Sigmoid colon (tissue), 7 donors: ENCODE measurements around the gene PTGIR. TPM values are rescaled to one million over a fixed set of nuclear protein-coding genes. Genes with fewer than 3 reads are reported as not detected.

ENCODE experiments used
- DNase-seq: peaks from one replicate; pipeline ENCODE4 v3.0.0-alpha.2; 2019
- H3K27ac ChIP-seq, 4 donors: fragments of 200-600 bp; sonication (generic); one replicate each; pipeline ENCODE4 v1.5.1; 2016 to 2019; ENCODE audit warnings: mild to moderate bottlenecking in 1 of 4
- H3K27me3 ChIP-seq, 3 donors: fragments of 200-600 bp; sonication (generic); one replicate each; pipeline ENCODE4 v1.5.1; 2019; ENCODE audit warnings: mild to moderate bottlenecking in 1 of 3
- H3K36me3 ChIP-seq, 4 donors: fragments of 200-600 bp; sonication (generic); one replicate each; pipeline ENCODE4 v1.5.1; 2016 to 2019
- H3K4me1 ChIP-seq, 4 donors: fragments of 200-600 bp; sonication (generic); one replicate each; pipeline ENCODE4 v1.5.1; 2017 to 2019
- H3K4me3 ChIP-seq, 4 donors: fragments of 200-600 bp; sonication (generic); one replicate each; pipeline ENCODE4 v1.5.1; 2017 to 2019; ENCODE audit warnings: mild to moderate bottlenecking in 2 of 4, moderate library complexity in 1 of 4
- H3K9me3 ChIP-seq, 4 donors: fragments of 200-600 bp in 3 of 4; sonication (generic) in 3 of 4; one replicate each; pipeline versions ENCODE4 v1.5.1 to v1.6.1; 2013 to 2019
- EP300 ChIP-seq, 4 donors: sonication (generic); formaldehyde crosslinking; IDR thresholded peaks; one replicate each; pipeline ENCODE4 v1.6.1; 2017; ENCODE audit warnings: antibody characterized with exemption in 4 of 4
- POLR2A ChIP-seq, 2 donors: fragments of 450-650 bp; IDR thresholded peaks; one replicate each; pipeline ENCODE4 v1.6.1; 2016; ENCODE audit warnings: antibody characterized with exemption in 2 of 2, mild to moderate bottlenecking in 2 of 2, moderate library complexity in 2 of 2
- POLR2AphosphoS5 ChIP-seq, 4 donors: sonication (generic); formaldehyde crosslinking; IDR thresholded peaks; one replicate each; pipeline ENCODE4 v1.6.1; 2017; ENCODE audit warnings: antibody characterized with exemption in 4 of 4
- WGBS, 2 donors: extraction: QIAGEN DNeasy Blood & Tissue Kit; methylation state at CpG; one replicate each; pipeline ENCODE4 v1.1.7; 2013; 5-methylcytosine and 5-hydroxymethylcytosine counted together
- intact Hi-C: fragments of 100-400 bp; cut with DNase I; formaldehyde crosslinking; loops from one replicate; pipeline ENCODE4 v1.15.1; 2023
- polyA plus RNA-seq, 3 donors: library from polyadenylated mRNA; stranded (reverse); fragments of 200-250 nt; gene quantifications; one replicate each; pipeline ENCODE4 v1.2.3, GENCODE V29; 2013
- total RNA-seq, 4 donors: library from RNA; depleted of rRNA; stranded (reverse); fragments of >200 nt; gene quantifications; one replicate each; pipeline ENCODE4 v1.1.0, GENCODE V29; 2016
- TF ChIP-seq, protein P1 (sequence below), 4 experiments: fragments of 450-650 bp in 3 of 4; fragments of 200-600 bp in 1 of 4; IDR thresholded peaks; one replicate each; pipeline ENCODE4 v1.5.1; 2016 to 2019; ENCODE audit warnings: antibody characterized with exemption in 4 of 4, mild to moderate bottlenecking in 3 of 4, moderate library complexity in 2 of 4
- donor health status: healthy with polysubstance abuse.
- donor health status: Bipolar disorder and iron deficiency.
- donor health status: healthy.

PTGIR gene
- total and polyA plus RNA-seq, 7 donors: 0.60 to 5.8 (median 3.5) TPM; not detected in 1

DNA sequence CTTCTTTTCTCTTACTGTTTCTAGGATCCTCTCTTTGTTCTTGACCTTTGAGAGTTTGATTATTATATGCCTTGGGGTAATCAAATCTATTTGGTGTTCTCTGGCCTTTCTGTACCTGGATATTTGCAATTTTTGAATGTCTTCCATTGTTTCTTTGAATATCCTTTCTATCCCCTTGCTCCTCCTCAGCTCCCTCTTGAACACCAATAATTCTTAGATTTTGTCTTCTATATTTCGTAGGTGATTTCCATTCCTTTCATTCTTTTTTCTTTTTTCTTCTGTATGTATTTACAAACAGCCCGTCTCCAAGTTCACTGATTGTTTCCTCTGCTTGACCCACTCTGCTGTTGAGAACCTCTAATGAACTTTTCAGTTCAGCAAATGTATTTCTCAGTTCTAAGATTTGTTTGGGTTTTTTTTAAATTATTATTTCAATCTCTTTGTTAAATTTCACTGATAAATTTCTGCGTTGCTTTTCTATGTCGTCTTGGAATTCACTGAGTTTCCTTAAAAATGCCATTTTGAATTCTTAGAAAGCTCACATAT, 26.4 kb downstream of the PTGIR start:
- Histone ChIP-seq H3K4me3 (no peak overlapping the region), H3K4me1 (peaks cover 0 to 26% (median 19%) of the 10 kb centered on the region in 4 donors), H3K9me3 (peaks cover 0 to 2% (median 0%) of the 10 kb centered on the region in 4 donors), H3K36me3 (no peaks in the 10 kb centered on the region), H3K27me3 (no peaks in the 10 kb centered on the region), H3K27ac (no peak overlapping the region)
- WGBS, 2 donors: 96 to 99% methylated on average over 4 of the region's 4 CpGs
- intact Hi-C loops: no loop called here
- DNase-seq: no peak
- TF ChIP-seq EP300 (IDR thresholded peaks at IDR 0.05) (no peak), POLR2AphosphoS5 (IDR thresholded peaks at IDR 0.05) (no peak), POLR2A (IDR thresholded peaks at IDR 0.05) (no peak)
- TF ChIP-seq, protein P1, sequence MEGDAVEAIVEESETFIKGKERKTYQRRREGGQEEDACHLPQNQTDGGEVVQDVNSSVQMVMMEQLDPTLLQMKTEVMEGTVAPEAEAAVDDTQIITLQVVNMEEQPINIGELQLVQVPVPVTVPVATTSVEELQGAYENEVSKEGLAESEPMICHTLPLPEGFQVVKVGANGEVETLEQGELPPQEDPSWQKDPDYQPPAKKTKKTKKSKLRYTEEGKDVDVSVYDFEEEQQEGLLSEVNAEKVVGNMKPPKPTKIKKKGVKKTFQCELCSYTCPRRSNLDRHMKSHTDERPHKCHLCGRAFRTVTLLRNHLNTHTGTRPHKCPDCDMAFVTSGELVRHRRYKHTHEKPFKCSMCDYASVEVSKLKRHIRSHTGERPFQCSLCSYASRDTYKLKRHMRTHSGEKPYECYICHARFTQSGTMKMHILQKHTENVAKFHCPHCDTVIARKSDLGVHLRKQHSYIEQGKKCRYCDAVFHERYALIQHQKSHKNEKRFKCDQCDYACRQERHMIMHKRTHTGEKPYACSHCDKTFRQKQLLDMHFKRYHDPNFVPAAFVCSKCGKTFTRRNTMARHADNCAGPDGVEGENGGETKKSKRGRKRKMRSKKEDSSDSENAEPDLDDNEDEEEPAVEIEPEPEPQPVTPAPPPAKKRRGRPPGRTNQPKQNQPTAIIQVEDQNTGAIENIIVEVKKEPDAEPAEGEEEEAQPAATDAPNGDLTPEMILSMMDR (IDR thresholded peaks at IDR 0.05): no peak

DNA sequence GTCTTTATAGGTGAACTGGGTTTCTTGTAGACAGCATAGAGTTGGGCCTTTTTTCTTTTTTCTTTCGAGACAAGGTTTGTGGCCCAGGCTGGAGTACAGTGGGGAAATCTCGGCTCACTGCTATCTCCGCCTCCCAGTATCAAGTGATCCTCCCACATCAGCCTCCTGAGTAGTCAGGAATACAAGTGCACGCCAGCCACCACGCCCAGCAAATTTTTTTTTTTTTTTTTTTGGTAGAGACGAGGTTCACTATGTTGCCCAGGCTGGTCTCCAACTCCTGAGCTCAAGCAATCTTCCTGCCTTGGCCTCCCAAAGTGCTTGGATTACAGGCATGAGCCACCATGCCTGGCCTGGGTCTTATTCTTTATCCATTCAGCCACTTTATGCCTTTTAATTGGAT, 28.9 kb downstream of the PTGIR start:
- peaks cover 0 to 2% (median 0%) of the 10 kb centered on the region in 4 donors for H3K9me3 ChIP-seq
- no peak for DNase-seq
- H3K36me3 ChIP-seq: no peaks in the 10 kb centered on the region
- no peak overlapping the region for H3K27ac ChIP-seq
- no peak for TF ChIP-seq EP300 (IDR thresholded peaks at IDR 0.05)
- TF ChIP-seq, protein P1 (IDR thresholded peaks at IDR 0.05): no peak
- no peak for TF ChIP-seq POLR2A (IDR thresholded peaks at IDR 0.05)
- no peak for TF ChIP-seq POLR2AphosphoS5 (IDR thresholded peaks at IDR 0.05)
- no peaks in the 10 kb centered on the region for H3K27me3 ChIP-seq
- peaks cover 0 to 8% (median 3%) of the 10 kb centered on the region in 4 donors for H3K4me1 ChIP-seq
- intact Hi-C loops: no loop called here
- no peak overlapping the region for H3K4me3 ChIP-seq
- WGBS, 2 donors: 46 to 86% methylated on average over 6 of the region's 6 CpGs

DNA sequence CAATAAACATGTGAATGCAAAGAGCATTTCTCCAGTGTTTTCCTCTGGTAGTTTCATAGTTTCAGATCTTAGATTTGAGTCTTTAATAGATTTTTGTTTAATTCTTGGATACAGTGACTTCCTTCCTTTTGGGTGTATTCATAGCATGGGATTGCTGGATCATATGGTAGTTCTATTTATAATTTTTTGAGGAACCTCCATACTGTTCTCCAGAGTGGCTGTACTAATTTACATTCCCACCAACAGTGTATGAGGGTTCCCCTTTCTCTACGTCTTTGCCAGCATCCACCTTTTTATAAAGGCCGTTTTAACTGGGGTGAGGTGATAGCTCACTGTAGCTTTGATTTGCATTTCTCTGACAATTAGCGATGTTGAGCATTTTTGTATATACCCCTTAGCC, 33.0 kb downstream of the PTGIR start:
- Histone ChIP-seq H3K4me3 (no peak overlapping the region), H3K27ac (no peak overlapping the region), H3K4me1 (no peaks in the 10 kb centered on the region), H3K36me3 (no peaks in the 10 kb centered on the region), H3K9me3 (no peaks in the 10 kb centered on the region), H3K27me3 (no peaks in the 10 kb centered on the region)
- 78 to 85% methylated on average over 3 of the region's 3 CpGs for WGBS, 2 donors
- TF ChIP-seq POLR2A (IDR thresholded peaks at IDR 0.05) (no peak), POLR2AphosphoS5 (IDR thresholded peaks at IDR 0.05) (no peak), EP300 (IDR thresholded peaks at IDR 0.05) (no peak)
- TF ChIP-seq, protein P1 (IDR thresholded peaks at IDR 0.05): no peak
- intact Hi-C loops: no loop called here
- DNase-seq: no peak

DNA sequence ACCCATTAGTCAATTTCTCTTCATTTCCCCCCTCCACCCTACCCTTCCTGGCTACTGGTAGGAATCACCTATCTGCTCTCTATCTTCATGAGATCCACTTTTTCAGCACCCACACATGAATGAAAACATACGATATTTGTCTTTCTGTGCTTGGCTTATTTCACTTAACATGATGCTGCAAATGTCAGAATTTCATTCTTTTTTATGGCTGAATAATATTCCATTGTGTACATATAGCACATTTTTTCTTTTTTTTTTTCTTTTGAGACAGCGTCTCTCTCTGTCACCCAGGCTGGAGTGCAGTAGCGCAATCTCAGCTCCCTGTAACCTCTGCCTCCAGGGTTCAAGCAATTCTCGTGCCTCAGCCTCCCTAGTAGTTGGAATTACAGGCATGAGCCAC, 33.6 kb downstream of the PTGIR start:
- H3K4me3 ChIP-seq: no peak overlapping the region
- no peaks in the 10 kb centered on the region for H3K36me3 ChIP-seq
- intact Hi-C loops: no loop called here
- WGBS, 2 donors: 92 to 95% methylated on average over 4 of the region's 4 CpGs
- DNase-seq: no peak
- TF ChIP-seq EP300 (IDR thresholded peaks at IDR 0.05) (no peak), POLR2A (IDR thresholded peaks at IDR 0.05) (no peak), POLR2AphosphoS5 (IDR thresholded peaks at IDR 0.05) (no peak)
- TF ChIP-seq, protein P1 (IDR thresholded peaks at IDR 0.05): no peak
- H3K27me3 ChIP-seq: no peaks in the 10 kb centered on the region
- no peaks in the 10 kb centered on the region for H3K4me1 ChIP-seq
- H3K27ac ChIP-seq: no peak overlapping the region
- no peaks in the 10 kb centered on the region for H3K9me3 ChIP-seq

DNA sequence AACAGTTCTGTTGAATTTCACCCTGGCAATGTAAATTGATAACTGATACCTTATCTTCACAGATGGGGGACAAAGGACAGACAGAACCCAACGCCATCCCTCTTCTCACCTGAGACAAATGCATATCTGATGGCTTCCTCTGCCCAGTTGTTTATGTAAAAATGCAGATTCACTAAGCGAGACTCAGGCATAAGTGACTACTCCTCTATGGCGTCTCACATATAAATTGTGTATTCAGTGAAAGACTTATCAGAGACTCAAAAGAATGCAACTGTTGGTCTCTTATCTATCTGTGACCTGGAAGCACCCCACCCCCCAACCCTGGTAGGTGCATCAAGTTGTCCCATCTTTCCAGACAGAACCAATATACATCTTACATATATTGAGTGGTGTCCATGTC, 37.0 kb downstream of the PTGIR start:
- no peaks in the 10 kb centered on the region for H3K27me3 ChIP-seq
- no peak overlapping the region for H3K4me3 ChIP-seq
- H3K27ac ChIP-seq: no peak overlapping the region
- 86 to 90% methylated on average over 3 of the region's 3 CpGs for WGBS, 2 donors
- intact Hi-C loops: no loop called here
- TF ChIP-seq POLR2AphosphoS5 (IDR thresholded peaks at IDR 0.05): no peak
- TF ChIP-seq, protein P1 (IDR thresholded peaks at IDR 0.05): no peak
- no peak for TF ChIP-seq EP300 (IDR thresholded peaks at IDR 0.05)
- no peak for TF ChIP-seq POLR2A (IDR thresholded peaks at IDR 0.05)
- H3K36me3 ChIP-seq: no peaks in the 10 kb centered on the region
- H3K4me1 ChIP-seq: no peaks in the 10 kb centered on the region
- no peak for DNase-seq
- H3K9me3 ChIP-seq: no peaks in the 10 kb centered on the region
